NCI-H345 (cell line): ENCODE measurements around the gene GAB2.
"Not testable (repeated sequence)": the region's sequence is repeated elsewhere in the genome, so short reads cannot be mapped to it uniquely, and the experiment has no call there.

Source experiments
- DNase-seq: peaks from one replicate; lab custom pipeline; 2025; lab: John Stamatoyannopoulos, UW

GAB2 gene

GRCh38 chr11:78417175-78417887 lies at the start of gene GAB2:
GAB2 (minus strand) TSS chr11:78417820; CDS start chr11:78417720, 100 bp downstream.
- DNase-seq = peak; percentile 70

GRCh38 chr11:78467370-78467769 lies 49.8 kb upstream of the GAB2 start:
- DNase-seq = no peak

GRCh38 chr11:78465169-78465942 lies 47.7 kb upstream of the GAB2 start:
- DNase-seq = no peak

- DNase-seq = not testable (repeated sequence)
Measured at GRCh38 chr11:78464787-78465168, 47.2 kb upstream of the GAB2 start.

GRCh38 chr11:78460471-78460870 lies 42.9 kb upstream of the GAB2 start:
- no peak for DNase-seq

- DNase-seq = no peak
Measured at GRCh38 chr11:78459738-78460137, 42.1 kb upstream of the GAB2 start.

- no peak for DNase-seq
Measured at GRCh38 chr11:78457448-78457847, 39.8 kb upstream of the GAB2 start.

GRCh38 chr11:78453140-78453935 lies 35.7 kb upstream of the GAB2 start:
- DNase-seq = no peak

GRCh38 chr11:78451371-78452150 lies 33.9 kb upstream of the GAB2 start:
- no peak for DNase-seq

- DNase-seq = no peak
Measured at GRCh38 chr11:78450866-78451265, 33.2 kb upstream of the GAB2 start.

GRCh38 chr11:78449866-78450265 lies 32.2 kb upstream of the GAB2 start:
- DNase-seq = no peak

- no peak for DNase-seq
Measured at GRCh38 chr11:78446210-78446609, 28.6 kb upstream of the GAB2 start.

- no peak for DNase-seq
Measured at GRCh38 chr11:78444726-78445125, 27.1 kb upstream of the GAB2 start.

- DNase-seq = no peak
Measured at GRCh38 chr11:78441956-78442355, 24.3 kb upstream of the GAB2 start.

GRCh38 chr11:78438298-78438975 lies 20.8 kb upstream of the GAB2 start:
- no peak for DNase-seq

- peak; percentile 7 for DNase-seq
Measured at GRCh38 chr11:78432956-78433355, 15.3 kb upstream of the GAB2 start.

- DNase-seq = peak; percentile 3
Measured at GRCh38 chr11:78432058-78432515, 14.5 kb upstream of the GAB2 start.

- no peak for DNase-seq
Measured at GRCh38 chr11:78429660-78430059, 12.0 kb upstream of the GAB2 start.

GRCh38 chr11:78429209-78429608 lies 11.6 kb upstream of the GAB2 start:
- DNase-seq = no peak

- no peak for DNase-seq
Measured at GRCh38 chr11:78428773-78429172, 11.2 kb upstream of the GAB2 start.

GRCh38 chr11:78428266-78428636 lies 10.6 kb upstream of the GAB2 start:
- DNase-seq = no peak
